HEK293 (cell line): Measurements from ENCODE around the gene WDR73.

Source experiments
- CTCF ChIA-PET: fragments of 350-600 bp; formaldehyde crosslinking; extraction: SDS; loops from one replicate; lab custom pipeline; 2021; ENCODE audit warnings: antibody characterized with exemption; lab: Yijun Ruan, JAX
- POLR2A ChIA-PET: fragments of 300-600 bp; formaldehyde crosslinking; extraction: SDS; loops from one replicate; lab custom pipeline; 2020; ENCODE audit warnings: antibody characterized with exemption, inconsistent platforms; lab: Yijun Ruan, JAX
- H3K27ac ChIP-seq: fragments of 200-500 bp; sonication (Bioruptor generic); 2 replicates; pipeline ENCODE4 v1.5.1; 2014; ENCODE audit warnings: low read depth, low read length, control low read depth, inconsistent platforms; ENCODE audit errors: extremely low read depth
- H3K36me3 ChIP-seq, 2 experiments: fragments of 200-500 bp in 1 of 2; sonication (Bioruptor generic) in 1 of 2; 1 replicate in 1 of 2; 2 replicates in 1 of 2; pipeline ENCODE4 v1.5.1; 2014 to 2017; ENCODE audit warnings: inconsistent platforms in 2 of 2, low read length in 2 of 2; ENCODE audit not compliant: control insufficient read depth in 2 of 2, insufficient read depth in 1 of 2
- H3K4me1 ChIP-seq: fragments of 200-500 bp; sonication (Bioruptor generic); 2 replicates; pipeline ENCODE4 v1.5.1; 2014; ENCODE audit warnings: mild to moderate bottlenecking, low read length, inconsistent platforms; ENCODE audit not compliant: control insufficient read depth, insufficient read depth
- H3K4me3 ChIP-seq: 2 replicates; pipeline ENCODE4 v1.5.1; 2011; ENCODE audit warnings: low read depth, mild to moderate bottlenecking, control low read depth, low read length, moderate library complexity
- H3K9me3 ChIP-seq: fragments of 200-500 bp; sonication (Bioruptor generic); 2 replicates; pipeline ENCODE4 v1.5.1; 2014; ENCODE audit warnings: low read depth, low read length, inconsistent platforms; ENCODE audit not compliant: control insufficient read depth, insufficient read depth
- GLI4 ChIP-seq: fragments of 450-650 bp; formaldehyde crosslinking; IDR thresholded peaks from 2 replicates; pipeline ENCODE4 v1.5.1; 2016; ENCODE audit warnings: missing biosample characterization, missing genetic modification characterization
- GLIS1 ChIP-seq: fragments of 450-650 bp; formaldehyde crosslinking; IDR thresholded peaks from 2 replicates; pipeline ENCODE4 v1.5.1; 2016; ENCODE audit warnings: missing biosample characterization, missing genetic modification characterization
- KLF1 ChIP-seq: fragments of 450-650 bp; formaldehyde crosslinking; IDR thresholded peaks from 2 replicates; pipeline ENCODE4 v1.5.1; 2016; ENCODE audit warnings: missing biosample characterization, missing genetic modification characterization
- KLF10 ChIP-seq: fragments of 450-650 bp; IDR thresholded peaks from 2 replicates; pipeline ENCODE4 v1.5.1; 2018; ENCODE audit warnings: missing biosample characterization, mild to moderate bottlenecking, missing genetic modification characterization
- TRIM28 ChIP-seq: IDR thresholded peaks from 2 replicates; pipeline ENCODE4 v1.6.1; 2011; ENCODE audit warnings: low read length, control low read depth, borderline replicate concordance
- ZBTB20 ChIP-seq: fragments of 450-650 bp; formaldehyde crosslinking; IDR thresholded peaks from 2 replicates; pipeline ENCODE4 v1.5.1; 2016; ENCODE audit warnings: missing biosample characterization, missing genetic modification characterization
- ZNF140 ChIP-seq: fragments of 450-650 bp; formaldehyde crosslinking; IDR thresholded peaks from 2 replicates; pipeline ENCODE4 v1.5.1; 2016; ENCODE audit warnings: missing biosample characterization, missing genetic modification characterization
- ZNF2 ChIP-seq: fragments of 450-650 bp; formaldehyde crosslinking; IDR thresholded peaks from 2 replicates; pipeline ENCODE4 v1.5.1; 2016; ENCODE audit warnings: missing biosample characterization, missing genetic modification characterization
- ZNF239 ChIP-seq: fragments of 450-650 bp; formaldehyde crosslinking; IDR thresholded peaks from 2 replicates; pipeline ENCODE4 v1.5.1; 2016; ENCODE audit warnings: missing biosample characterization, missing genetic modification characterization
- ZNF292 ChIP-seq: fragments of 450-650 bp; formaldehyde crosslinking; IDR thresholded peaks from 2 replicates; pipeline ENCODE4 v1.5.1; 2016; ENCODE audit warnings: low read depth, missing biosample characterization, missing genetic modification characterization, borderline replicate concordance
- ZNF302 ChIP-seq: fragments of 450-650 bp; formaldehyde crosslinking; IDR thresholded peaks from 2 replicates; pipeline ENCODE4 v1.5.1; 2016; ENCODE audit warnings: missing biosample characterization, missing genetic modification characterization, low read depth
- ZNF341 ChIP-seq: fragments of 450-650 bp; formaldehyde crosslinking; IDR thresholded peaks from 2 replicates; pipeline ENCODE4; 2016; ENCODE audit warnings: low read depth, missing biosample characterization, missing genetic modification characterization
- ZNF544 ChIP-seq: fragments of 450-650 bp; formaldehyde crosslinking; IDR thresholded peaks from 2 replicates; pipeline ENCODE4 v1.5.0; 2017; ENCODE audit warnings: missing biosample characterization, missing genetic modification characterization
- ZNF621 ChIP-seq: fragments of 450-650 bp; formaldehyde crosslinking; IDR thresholded peaks from 2 replicates; pipeline ENCODE4 v1.5.1; 2017; ENCODE audit warnings: missing biosample characterization, missing genetic modification characterization
- ZNF670 ChIP-seq: fragments of 450-650 bp; formaldehyde crosslinking; IDR thresholded peaks from 2 replicates; pipeline ENCODE4 v1.5.1; 2016; ENCODE audit warnings: missing biosample characterization, missing genetic modification characterization, low read depth
- ZNF701 ChIP-seq: fragments of 450-650 bp; formaldehyde crosslinking; IDR thresholded peaks from 2 replicates; pipeline ENCODE4 v1.5.1; 2016; ENCODE audit warnings: missing biosample characterization, missing genetic modification characterization
- ZNF776 ChIP-seq: fragments of 450-650 bp; formaldehyde crosslinking; IDR thresholded peaks from 2 replicates; pipeline ENCODE4 v1.5.0; 2017; ENCODE audit warnings: missing biosample characterization, missing genetic modification characterization, borderline replicate concordance
- ZSCAN16 ChIP-seq: fragments of 450-650 bp; formaldehyde crosslinking; IDR thresholded peaks from 2 replicates; pipeline ENCODE4 v1.5.1; 2016; ENCODE audit warnings: missing biosample characterization, missing genetic modification characterization
- TF ChIP-seq, protein P1 (sequence below): fragments of 450-650 bp; formaldehyde crosslinking; IDR thresholded peaks from 2 replicates; pipeline ENCODE4 v1.5.1; 2017; ENCODE audit warnings: missing biosample characterization, missing genetic modification characterization
- TF ChIP-seq, protein P2 (sequence below): fragments of 450-650 bp; formaldehyde crosslinking; IDR thresholded peaks from 2 replicates; pipeline ENCODE4 v1.5.1; 2016; ENCODE audit warnings: missing biosample characterization, missing genetic modification characterization
- TF ChIP-seq, protein P3 (sequence below): fragments of 450-650 bp; formaldehyde crosslinking; IDR thresholded peaks from 2 replicates; pipeline ENCODE4 v1.5.1; 2016; ENCODE audit warnings: missing biosample characterization, missing genetic modification characterization
- TF ChIP-seq, protein P4 (sequence below): fragments of 450-650 bp; formaldehyde crosslinking; IDR thresholded peaks from 2 replicates; pipeline ENCODE4 v1.5.1; 2017; ENCODE audit warnings: missing biosample characterization, mild to moderate bottlenecking, missing genetic modification characterization, moderate library complexity
- TF ChIP-seq, protein P5 (sequence below): fragments of 450-650 bp; formaldehyde crosslinking; IDR thresholded peaks from 2 replicates; pipeline ENCODE4 v1.5.1; 2016; ENCODE audit warnings: missing biosample characterization, missing genetic modification characterization
- TF ChIP-seq, protein P6 (sequence below): fragments of 450-650 bp; formaldehyde crosslinking; optimal IDR thresholded peaks from 2 replicates; pipeline ENCODE3; 2016; ENCODE audit warnings: missing biosample characterization, mild to moderate bottlenecking, missing genetic modification characterization
- TF ChIP-seq, protein P7 (sequence below): sonication (generic); formaldehyde crosslinking; IDR thresholded peaks from 2 replicates; pipeline ENCODE4 v1.8.1; 2022; ENCODE audit warnings: mild to moderate bottlenecking, moderate library complexity, missing genetic modification reagents
- TF ChIP-seq, protein P8 (sequence below): IDR thresholded peaks from 2 replicates; pipeline ENCODE4 v1.6.1; 2011; ENCODE audit warnings: mild to moderate bottlenecking, low read depth, low read length, borderline replicate concordance

The WDR73 gene

DNA sequence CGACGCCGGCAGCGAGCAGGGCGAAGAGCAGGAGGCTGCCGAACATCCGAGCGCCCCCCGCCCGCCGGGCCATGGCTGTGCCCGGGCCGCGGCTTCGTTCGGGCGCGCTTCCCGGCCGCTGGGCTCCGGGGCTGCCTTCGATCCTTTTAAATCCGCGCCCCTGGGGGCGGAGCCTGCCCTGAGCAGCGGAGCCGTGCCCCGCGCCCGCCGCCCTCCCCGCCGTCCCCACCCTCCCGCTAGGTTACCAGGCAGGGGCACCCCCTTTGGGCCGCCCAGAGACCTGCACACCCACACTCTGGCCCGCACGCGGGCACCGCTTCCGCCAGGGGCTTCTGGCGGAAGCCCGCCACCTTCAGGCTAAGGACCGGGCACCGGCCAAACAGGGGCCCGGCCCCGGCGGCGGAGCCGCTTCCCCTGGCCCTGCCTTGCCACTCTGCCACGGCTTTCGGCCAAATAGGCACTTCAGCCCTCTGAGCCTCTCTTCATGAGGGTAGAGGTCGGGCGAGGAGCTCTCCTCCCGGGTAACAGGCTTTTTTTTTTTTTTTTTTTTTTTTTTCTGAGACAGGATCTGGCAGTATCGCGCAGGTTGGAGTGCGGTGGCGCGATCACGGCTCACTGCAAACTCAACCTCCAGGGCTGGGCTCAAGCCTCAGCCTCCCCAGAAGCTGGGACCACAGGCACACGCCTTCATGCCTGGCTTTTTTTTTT is 4.2 kb upstream of the WDR73 start, which contains the start of gene NMB:
Gene NMB (minus strand): TSS at position 120 of the 708 bp plus-strand sequence. CDS start 47 bp downstream, at position 73.
- CTCF ChIA-PET: interaction anchor here (0.6 to 2.0 kb wide), 28 partner anchors 9 to 273 kb away, joined by 3 to 9 read pairs (median 4); no protein-coding TSS in a partner anchor
- Histone ChIP-seq H3K4me3 (peak within 1 kb of the TSS; percentile 35), H3K36me3 (peaks cover 0 to 5% of the 10 kb centered on the region in 2 experiments; a peak in 2 of 3 replicates), H3K4me1 (peaks cover 14% of the 10 kb centered on the region), H3K9me3 (no peaks in the 10 kb centered on the region), H3K27ac (peak within 1 kb of the TSS; percentile 46; the same call in 1 of the 2 replicates)
- POLR2A ChIA-PET: interaction anchor here (0.5 to 2.6 kb wide), 11 partner anchors 23 to 512 kb away, joined by 3 to 12 read pairs (median 4); partner anchors contain the start of gene SEC11A
- TF ChIP-seq GLI4 (tag by site-specific recombination) (no peak), KLF10 (0 out of 2 replicates have a peak, but pooled peaks have one; percentile 15), ZNF701 (tag by site-specific recombination) (no peak), ZNF2 (tag by site-specific recombination) (peak; percentile 68; the same call in 1 of the 2 replicates), ZNF140 (tag by site-specific recombination) (no peak), ZNF239 (tag by site-specific recombination) (no peak), ZSCAN16 (tag by site-specific recombination) (no peak), ZNF670 (tag by site-specific recombination) (no peak), ZNF341 (tag by site-specific recombination) (peak; percentile 87), ZNF544 (tag by site-specific recombination) (no peak), ZNF621 (tag by site-specific recombination) (no peak), ZNF302 (tag by site-specific recombination) (no peak), KLF1 (tag by site-specific recombination) (no peak), ZNF776 (tag by site-specific recombination) (no peak), ZNF292 (tag by site-specific recombination) (no peak), ZBTB20 (tag by site-specific recombination) (peak; percentile 81), TRIM28 (no peak), GLIS1 (tag by site-specific recombination) (no peak)
- TF ChIP-seq, protein P1, sequence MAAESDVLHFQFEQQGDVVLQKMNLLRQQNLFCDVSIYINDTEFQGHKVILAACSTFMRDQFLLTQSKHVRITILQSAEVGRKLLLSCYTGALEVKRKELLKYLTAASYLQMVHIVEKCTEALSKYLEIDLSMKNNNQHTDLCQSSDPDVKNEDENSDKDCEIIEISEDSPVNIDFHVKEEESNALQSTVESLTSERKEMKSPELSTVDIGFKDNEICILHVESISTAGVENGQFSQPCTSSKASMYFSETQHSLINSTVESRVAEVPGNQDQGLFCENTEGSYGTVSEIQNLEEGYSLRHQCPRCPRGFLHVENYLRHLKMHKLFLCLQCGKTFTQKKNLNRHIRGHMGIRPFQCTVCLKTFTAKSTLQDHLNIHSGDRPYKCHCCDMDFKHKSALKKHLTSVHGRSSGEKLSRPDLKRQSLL (tag by site-specific recombination): no peak
- TF ChIP-seq, protein P2, sequence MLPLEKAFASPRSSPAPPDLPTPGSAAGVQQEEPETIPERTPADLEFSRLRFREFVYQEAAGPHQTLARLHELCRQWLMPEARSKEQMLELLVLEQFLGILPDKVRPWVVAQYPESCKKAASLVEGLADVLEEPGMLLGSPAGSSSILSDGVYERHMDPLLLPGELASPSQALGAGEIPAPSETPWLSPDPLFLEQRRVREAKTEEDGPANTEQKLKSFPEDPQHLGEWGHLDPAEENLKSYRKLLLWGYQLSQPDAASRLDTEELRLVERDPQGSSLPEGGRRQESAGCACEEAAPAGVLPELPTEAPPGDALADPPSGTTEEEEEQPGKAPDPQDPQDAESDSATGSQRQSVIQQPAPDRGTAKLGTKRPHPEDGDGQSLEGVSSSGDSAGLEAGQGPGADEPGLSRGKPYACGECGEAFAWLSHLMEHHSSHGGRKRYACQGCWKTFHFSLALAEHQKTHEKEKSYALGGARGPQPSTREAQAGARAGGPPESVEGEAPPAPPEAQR (tag by site-specific recombination): no peak
- TF ChIP-seq, protein P3, sequence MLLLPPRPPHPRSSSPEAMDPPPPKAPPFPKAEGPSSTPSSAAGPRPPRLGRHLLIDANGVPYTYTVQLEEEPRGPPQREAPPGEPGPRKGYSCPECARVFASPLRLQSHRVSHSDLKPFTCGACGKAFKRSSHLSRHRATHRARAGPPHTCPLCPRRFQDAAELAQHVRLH (tag by site-specific recombination): no peak
- TF ChIP-seq, protein P4, sequence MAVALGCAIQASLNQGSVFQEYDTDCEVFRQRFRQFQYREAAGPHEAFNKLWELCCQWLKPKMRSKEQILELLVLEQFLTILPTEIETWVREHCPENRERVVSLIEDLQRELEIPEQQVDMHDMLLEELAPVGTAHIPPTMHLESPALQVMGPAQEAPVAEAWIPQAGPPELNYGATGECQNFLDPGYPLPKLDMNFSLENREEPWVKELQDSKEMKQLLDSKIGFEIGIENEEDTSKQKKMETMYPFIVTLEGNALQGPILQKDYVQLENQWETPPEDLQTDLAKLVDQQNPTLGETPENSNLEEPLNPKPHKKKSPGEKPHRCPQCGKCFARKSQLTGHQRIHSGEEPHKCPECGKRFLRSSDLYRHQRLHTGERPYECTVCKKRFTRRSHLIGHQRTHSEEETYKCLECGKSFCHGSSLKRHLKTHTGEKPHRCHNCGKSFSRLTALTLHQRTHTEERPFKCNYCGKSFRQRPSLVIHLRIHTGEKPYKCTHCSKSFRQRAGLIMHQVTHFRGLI (tag by site-specific recombination): peak; percentile 83; the same call in 1 of the 2 replicates
- TF ChIP-seq, protein P5, sequence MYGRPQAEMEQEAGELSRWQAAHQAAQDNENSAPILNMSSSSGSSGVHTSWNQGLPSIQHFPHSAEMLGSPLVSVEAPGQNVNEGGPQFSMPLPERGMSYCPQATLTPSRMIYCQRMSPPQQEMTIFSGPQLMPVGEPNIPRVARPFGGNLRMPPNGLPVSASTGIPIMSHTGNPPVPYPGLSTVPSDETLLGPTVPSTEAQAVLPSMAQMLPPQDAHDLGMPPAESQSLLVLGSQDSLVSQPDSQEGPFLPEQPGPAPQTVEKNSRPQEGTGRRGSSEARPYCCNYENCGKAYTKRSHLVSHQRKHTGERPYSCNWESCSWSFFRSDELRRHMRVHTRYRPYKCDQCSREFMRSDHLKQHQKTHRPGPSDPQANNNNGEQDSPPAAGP (tag by site-specific recombination): peak; percentile 21; the same call in 1 of the 2 replicates
- TF ChIP-seq, protein P6, sequence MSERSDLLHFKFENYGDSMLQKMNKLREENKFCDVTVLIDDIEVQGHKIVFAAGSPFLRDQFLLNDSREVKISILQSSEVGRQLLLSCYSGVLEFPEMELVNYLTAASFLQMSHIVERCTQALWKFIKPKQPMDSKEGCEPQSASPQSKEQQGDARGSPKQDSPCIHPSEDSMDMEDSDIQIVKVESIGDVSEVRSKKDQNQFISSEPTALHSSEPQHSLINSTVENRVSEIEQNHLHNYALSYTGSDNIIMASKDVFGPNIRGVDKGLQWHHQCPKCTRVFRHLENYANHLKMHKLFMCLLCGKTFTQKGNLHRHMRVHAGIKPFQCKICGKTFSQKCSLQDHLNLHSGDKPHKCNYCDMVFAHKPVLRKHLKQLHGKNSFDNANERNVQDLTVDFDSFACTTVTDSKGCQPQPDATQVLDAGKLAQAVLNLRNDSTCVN: peak; percentile 70
- TF ChIP-seq, protein P7, sequence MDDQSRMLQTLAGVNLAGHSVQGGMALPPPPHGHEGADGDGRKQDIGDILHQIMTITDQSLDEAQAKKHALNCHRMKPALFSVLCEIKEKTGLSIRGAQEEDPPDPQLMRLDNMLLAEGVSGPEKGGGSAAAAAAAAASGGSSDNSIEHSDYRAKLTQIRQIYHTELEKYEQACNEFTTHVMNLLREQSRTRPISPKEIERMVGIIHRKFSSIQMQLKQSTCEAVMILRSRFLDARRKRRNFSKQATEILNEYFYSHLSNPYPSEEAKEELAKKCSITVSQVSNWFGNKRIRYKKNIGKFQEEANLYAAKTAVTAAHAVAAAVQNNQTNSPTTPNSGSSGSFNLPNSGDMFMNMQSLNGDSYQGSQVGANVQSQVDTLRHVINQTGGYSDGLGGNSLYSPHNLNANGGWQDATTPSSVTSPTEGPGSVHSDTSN (CRISPR knock-in tag): no peak
- TF ChIP-seq, protein P8, sequence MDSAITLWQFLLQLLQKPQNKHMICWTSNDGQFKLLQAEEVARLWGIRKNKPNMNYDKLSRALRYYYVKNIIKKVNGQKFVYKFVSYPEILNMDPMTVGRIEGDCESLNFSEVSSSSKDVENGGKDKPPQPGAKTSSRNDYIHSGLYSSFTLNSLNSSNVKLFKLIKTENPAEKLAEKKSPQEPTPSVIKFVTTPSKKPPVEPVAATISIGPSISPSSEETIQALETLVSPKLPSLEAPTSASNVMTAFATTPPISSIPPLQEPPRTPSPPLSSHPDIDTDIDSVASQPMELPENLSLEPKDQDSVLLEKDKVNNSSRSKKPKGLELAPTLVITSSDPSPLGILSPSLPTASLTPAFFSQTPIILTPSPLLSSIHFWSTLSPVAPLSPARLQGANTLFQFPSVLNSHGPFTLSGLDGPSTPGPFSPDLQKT: no peak
